ENCODE data around the gene SLC44A2.
"Not testable (repeated sequence)": the region's sequence is repeated elsewhere in the genome, so short reads cannot be mapped to it uniquely, and the experiment has no call there.

Gene SLC44A2

DNA sequence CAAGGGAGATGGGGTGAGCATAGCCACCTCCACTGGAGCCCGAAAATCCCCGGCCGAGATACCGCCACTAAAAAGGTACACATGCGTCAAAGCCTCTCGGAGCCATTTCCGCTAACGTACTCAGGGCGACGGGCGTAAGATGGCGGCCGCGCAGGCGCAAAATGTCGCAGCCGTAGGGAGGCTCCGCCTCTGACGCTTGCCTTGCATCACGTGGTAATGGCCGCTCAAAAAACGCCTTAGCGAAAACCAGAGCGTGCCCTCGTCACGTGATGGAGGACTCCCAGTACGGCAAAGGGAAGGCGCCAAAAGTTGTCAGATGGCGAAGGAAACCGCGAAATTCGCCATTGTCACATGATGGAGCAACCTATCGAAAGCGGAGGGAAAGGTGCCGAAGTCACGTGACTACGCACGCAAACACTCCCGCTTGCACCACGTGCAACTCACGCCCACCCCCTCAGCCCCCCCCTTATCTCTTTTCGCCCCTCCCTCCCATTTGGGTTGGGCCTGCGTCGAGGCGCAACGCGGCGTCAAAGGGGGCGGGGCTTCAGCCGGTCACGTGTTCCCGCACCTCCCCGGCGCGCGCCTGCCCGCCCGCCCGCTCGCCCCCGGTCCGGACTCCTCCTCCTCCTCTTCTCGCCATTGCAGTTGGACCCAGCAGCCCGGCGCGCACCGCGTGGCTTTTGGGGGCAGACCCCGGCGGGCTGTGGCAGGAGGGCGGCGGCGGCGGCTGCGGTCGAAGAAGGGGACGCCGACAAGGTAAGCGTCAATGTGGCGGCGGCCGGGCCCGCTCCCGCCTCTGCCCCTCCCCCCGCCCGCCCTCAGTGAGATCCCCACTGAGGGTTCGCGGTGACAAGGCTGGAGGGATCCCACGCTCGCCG is 28.6 kb downstream of the SLC44A2 start, which contains the start of gene ILF3:
Gene ILF3, plus strand, starts transcription at position 615 of the 878 bp plus-strand sequence. CDS start 16,260 bp downstream, outside the sequence.
- DNase-seq: peak; percentile 99

DNA sequence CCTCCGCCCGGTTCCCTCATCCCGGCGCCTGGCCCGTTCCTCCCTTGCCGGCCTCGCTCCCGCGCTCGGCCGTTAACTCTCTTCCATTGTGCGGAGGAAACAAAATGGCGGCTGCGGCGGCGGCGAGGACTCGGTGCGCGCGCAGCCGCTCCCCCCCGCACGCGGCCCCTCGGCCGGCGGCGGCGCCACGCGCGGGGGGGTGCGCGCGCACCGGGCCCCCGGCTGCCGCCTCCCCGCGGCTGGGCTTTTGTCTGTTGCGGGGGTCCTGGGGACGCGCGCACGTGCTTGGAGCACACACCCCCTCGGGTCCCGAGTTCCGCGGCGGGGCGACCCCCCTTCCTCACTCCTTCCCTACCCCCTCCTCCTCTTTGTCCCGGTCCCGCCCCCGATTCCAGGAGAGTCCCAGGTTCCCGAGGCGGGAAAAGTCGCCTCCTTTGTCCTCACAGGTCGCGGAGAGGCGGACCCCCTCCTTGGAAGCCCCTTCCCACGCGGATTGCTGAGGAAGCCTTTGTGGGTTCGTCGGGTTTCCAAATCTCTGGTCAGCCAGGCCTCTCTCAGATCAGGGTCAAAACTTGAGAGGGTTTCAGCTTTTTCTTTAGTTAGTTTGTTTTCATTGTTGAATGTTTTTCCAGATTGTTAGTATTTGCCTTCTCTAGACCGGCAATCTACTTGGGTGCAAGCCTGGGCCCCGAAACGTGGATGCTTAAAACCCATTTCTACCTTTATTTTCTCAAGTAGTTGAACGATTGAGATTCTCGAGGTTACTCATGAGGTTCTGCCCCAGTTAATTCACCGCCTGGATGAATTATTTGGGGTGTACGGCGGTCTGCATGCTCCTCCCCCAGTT is 29.5 kb downstream of the SLC44A2 start:
- DNase-seq: peak; percentile 72

DNA sequence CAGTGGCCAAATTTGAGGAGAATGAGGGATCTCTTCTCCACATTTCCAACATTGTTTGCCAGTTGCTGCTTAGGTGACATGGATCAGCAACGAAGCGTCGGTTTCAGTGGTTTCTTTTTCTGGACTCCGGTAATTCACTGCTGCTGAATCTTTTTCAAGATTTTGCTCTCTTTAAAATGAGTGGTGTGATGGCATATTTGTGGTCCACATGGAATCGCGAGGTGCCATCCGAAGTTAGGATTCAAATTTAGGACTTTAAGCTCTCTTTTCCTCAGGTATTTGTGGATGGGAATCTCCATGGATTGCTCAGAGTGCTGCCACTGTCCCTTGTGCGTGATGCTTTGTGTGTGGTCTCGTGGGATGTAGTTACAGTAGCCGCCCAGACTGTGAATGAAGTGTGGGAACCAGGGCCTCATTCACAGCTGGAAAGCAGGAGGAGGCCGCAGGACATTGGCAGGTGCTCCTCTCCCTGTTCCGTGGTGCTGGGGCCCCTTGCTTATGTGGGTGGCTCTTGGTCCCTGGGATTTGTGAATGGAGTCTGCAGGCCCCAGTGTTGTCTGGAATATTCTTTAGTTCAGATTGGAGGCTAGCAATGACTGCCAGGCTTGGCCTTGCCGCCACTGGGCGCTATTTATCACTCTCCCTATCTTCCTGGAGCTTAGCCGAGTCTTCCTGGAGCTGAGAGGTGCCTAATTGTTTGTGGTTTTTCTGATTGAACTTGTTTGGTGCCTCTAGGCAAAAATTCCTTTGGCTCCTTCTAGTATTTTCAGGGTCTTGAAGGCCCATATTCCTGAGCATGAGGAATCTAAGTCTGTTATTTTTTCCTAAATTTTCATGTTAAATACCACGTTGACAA is 30.3 kb downstream of the SLC44A2 start:
- DNase-seq: peak; percentile 34

DNA sequence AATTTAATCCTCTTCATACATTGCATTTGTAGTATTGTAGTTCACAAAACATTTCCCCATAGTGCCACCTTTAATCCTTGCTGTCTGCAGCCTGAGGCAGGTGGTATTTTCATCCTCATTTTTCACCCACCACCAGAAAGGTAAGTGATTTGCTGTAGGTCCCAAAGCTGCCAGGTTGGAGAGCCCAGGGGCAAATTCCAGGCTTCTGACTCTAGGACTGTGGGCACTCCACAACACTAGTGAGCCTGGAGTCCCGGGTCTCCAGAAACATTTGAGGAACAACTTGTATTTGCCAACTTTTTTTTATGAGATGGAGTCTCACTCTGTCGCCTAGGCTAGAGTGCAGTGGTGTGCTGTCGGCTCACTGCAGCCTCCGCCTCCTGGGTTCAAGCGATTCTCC is 35.0 kb downstream of the SLC44A2 start:
- DNase-seq: no peak

DNA sequence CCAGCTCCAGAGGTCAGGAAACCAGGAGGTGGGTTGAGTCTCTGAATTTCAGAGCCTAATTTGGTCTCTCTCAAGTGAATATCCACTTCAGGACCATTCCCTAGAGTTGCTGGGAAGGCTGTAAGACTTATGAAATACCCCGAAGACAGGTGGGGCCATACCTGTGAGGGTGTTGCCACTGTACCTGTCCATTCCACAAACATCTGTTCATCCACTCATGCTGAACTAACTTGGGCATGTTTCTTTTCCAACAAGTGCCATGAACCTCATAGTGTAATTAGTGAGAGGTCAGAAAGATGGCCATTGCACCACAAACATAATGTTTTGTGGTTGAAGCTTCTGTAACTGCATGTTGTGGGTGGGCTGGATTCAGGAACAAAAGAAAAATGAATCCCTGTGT is 36.6 kb downstream of the SLC44A2 start:
- no peak for DNase-seq

DNA sequence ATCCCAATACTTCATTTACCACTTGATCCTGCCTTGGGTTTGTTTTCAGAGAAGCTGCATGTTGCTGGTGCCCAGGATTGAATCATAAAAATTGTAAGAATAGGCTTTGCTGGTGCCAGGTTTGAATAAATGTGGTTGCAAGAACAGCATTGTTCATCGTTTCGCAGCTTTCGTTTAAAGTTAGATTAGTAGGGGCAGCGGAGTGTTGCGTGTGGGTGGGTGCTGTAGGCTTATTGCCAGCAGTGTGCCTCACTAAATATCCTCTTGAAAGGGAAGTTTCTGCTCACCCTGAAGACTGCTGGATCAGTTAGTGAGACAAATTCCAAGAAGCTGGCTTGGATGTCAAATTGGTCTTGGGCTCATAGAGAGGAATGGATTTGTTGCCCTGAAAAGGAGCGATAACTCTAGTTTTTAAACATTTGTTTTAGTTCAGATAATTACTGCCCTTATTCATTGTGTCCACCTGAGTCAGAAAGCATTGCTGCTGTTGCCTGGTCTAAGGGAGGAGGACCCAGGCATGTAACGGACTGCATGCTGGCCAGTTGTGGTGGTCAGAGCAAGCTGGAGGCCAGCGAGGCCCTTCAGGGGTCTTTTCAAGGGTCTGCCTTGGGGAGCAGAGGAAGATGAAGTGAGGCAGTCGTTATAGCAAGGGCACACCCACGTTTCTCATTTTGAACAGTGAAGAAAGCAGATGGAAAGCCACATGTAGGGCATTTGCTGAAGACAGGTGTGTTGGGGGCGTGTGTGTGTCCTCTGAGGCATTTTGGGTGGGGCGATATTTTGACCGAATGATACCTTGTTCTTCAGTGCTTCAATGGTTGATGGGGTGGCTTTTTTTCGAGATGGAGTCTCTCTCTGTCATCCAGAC is 37.3 kb downstream of the SLC44A2 start:
- peak; percentile 55 for DNase-seq

DNA sequence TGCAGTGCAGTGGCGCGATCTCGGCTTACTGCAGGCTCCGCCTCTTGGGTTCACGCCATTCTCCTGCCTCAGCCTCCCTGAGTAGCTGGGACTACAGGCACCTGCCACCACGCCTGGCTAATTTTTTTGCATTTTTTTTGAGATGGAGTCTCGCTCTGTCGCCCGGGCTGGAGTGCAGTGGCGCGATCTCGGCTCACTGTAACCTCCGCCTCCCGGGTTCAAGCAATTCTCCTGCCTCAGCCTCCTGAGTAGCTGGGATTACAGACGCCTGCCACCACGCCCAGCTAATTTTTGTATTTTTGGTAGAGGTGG is 37.9 kb downstream of the SLC44A2 start:
- DNase-seq: not testable (repeated sequence)

DNA sequence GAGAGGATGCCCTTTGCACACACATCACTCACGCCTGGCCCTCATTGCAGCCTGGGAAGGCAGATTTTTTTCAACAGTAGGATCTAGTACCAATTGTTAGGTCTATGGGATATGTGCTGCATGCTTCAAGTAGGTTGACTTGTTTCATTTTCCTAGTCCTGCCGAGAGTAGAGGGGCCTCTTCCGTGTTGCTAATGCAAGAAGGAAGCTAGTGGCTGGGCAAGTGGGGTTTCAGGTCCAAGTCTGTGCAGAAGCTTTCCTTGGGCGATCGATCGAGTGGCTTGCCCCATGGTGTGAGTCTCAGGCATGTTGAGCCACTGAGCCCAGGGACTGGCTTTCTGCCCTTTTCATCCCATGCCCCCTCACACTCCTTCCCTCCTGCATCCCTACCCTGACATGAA is 42.5 kb downstream of the SLC44A2 start:
- no peak for DNase-seq

DNA sequence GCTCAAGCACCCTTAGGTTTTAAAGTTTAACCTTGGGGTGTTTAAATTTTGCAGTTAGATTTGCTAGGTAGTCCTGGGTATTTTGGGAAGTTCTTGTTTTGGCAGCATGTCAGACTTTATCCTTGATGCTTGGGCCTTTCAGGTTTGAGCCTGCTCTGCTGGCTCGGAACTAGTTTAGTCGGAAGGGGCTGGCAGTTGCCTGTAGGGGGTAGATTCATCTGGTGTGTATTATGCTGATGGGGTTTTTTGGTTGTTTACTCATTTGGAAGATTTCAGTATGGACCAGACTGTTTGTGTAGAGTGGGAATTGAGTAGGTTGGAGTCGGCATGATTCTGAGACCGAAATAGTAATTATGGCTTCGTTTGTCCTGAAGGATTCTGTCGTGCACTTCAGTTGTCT is 43.9 kb downstream of the SLC44A2 start:
- no peak for DNase-seq

DNA sequence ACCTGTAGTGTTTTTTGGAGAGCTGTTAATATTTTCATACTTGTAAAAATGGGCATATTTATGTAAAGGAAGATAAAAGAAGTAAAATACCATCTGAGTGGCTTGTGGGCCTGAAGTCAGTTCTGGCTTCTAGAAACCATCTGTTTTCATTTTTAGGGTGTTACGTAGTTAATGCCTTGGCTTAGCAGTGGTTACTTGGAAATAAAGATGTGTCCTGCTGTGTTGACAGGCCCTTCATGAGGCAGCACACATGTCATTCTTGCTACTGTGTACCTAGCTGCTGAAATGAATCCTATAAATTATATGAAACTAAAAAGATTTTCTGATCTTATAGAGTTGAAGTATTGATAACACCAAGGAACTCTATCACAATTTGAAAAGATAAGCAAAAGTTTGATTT is 44.8 kb downstream of the SLC44A2 start:
- DNase-seq: no peak

DNA sequence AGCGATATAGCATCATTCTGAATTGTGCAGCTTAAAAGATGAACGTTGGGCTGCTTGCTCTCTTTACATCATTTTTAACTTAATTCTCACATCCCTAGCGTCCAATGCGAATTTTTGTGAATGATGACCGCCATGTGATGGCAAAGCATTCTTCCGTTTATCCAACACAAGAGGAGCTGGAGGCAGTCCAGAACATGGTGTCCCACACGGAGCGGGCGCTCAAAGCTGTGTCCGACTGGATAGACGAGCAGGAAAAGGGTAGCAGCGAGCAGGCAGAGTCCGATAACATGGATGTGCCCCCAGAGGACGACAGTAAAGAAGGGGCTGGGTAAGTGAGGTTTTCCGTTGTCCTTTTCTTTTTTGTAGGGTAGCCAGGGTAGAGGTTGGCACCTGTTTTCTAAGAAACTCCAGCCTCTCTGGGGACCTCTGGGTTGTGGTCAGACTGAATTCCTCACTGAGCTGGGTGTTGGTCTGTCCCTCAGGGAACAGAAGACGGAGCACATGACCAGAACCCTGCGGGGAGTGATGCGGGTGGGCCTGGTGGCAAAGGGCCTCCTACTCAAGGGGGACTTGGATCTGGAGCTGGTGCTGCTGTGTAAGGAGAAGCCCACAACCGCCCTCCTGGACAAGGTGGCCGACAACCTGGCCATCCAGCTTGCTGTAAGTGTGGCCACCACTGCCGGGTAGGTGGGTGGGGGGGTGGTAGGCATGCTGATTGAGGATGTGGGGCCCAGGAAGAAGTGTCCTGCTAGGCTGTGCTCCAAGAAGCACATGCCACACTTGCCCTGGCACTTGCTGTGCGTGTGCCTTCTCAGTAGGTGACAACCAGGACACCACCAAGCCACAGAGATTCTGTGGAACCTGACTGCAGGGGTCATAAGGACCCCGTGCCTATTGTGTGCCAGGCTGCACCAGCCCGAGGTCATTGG is 45.8 kb downstream of the SLC44A2 start:
- DNase-seq: no peak

DNA sequence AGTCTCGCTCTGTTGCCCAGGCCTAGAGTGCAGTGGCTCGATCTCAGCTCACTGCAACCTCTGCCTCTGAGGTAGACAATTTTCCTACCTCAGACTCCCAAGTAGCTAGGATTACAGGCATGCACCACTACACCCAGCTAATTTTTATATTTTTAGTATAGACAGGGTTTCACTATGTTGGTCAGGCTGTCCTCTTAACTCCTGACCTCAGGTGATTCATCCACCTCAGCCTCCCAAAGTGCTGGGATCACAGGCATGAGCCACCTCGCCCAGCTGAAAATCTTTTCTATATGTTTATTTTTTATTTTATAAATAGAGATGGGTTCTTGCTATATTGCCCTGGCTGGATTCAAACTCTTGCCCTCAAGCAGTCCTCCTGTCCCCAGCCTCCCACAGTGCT is 46.6 kb downstream of the SLC44A2 start:
- DNase-seq: not testable (repeated sequence)

DNA sequence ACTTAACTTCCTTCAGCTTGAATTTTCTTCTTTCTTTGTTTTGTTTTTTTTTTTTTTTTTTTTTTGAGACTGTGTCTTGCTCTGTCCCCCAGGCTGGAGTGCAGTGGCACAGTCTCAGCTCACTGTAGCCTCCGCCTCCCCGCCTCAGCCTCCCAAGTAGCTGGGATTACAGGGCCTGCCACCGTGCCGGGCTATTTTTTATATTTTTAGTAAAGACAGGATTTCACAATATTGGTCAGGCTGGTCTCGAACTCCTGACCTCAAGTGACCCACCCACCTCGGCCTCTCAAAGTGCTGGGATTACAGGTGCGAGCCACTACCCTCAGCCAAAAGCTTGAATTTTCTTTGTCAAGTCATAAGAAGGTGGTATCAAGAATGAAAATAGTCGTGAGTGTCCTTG is 49.9 kb downstream of the SLC44A2 start:
- DNase-seq: not testable (repeated sequence)

DNA sequence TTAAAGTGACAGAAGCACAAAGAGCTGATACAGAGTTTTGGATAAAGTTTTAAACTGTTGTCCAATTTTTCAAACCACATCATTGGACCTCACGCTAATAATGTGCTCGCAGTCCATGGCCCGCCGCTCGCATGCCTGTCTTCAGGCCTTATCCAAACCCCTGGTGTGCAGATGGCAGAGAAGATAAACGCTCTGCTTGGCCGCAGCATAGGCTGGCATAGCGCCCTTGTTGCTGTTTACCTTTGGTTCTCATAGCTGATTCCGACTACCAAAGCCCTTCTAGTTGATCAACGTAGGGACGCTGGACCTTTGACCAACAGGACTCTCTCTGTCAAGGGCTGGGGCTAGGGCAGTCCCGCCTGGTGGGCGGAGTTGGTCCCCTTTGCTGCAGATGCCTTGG is 52.4 kb downstream of the SLC44A2 start:
- no peak for DNase-seq

DNA sequence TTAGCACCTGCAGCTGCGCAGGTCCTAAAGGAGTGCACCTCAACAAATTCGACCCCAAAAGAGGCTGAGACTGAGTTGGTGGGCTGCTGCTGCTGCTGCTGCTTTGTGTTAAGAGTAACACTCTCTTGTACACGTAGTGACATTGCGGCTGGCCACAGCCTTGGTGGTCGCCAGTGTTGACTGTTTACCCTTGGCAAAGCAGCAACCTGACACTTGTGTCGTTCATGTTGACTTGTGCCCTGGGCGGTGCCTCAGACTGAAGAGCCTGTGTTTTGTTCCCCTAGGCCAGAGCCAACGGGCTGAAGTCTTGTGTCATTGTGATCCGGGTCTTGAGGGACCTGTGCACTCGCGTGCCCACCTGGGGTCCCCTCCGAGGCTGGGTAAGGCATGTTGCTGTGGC is 53.5 kb downstream of the SLC44A2 start:
- DNase-seq: no peak

DNA sequence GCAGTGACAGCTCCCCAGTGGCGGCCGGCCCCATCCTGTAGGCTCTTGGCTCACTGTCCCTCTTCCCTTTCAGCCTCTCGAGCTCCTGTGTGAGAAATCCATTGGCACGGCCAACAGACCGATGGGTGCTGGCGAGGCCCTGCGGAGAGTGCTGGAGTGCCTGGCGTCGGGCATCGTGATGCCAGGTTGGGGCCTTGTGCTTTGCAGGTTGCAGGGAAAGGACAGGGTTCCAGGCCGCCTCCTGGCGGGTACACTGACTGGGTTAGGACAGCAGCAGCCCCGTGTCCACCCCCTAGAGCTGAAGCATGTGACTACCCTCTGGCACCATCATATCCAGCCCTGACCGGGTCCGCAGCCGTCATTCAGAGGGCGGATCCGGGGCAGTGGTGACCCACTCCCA is 54.4 kb downstream of the SLC44A2 start:
- DNase-seq: no peak

DNA sequence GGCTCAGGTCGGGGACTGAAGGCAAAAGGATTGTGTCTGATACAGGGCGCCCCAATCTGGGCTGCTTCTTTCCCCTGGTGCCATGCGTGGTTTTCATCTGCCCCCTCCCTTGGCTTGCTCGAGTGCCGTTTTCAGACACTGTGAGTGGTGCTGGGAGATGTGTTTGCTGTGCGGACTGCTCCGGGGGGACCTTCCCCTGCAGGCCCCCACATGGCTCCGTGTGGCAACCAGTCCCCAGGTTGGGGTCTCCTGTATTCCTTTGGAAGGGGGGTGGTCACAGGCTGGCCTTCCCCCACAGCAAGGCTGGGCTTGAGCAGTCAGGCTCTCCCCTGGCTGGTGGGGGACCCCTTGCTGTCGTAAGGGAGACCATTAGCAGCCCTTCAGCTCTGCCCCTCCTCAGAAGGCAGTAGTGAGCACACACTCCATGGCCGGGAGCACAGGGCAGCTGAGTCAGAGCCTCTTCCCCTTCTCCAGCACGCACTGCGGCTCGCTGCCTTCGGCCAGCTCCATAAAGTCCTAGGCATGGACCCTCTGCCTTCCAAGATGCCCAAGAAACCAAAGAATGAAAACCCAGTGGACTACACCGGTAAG is 55.3 kb downstream of the SLC44A2 start:
- DNase-seq: no peak

DNA sequence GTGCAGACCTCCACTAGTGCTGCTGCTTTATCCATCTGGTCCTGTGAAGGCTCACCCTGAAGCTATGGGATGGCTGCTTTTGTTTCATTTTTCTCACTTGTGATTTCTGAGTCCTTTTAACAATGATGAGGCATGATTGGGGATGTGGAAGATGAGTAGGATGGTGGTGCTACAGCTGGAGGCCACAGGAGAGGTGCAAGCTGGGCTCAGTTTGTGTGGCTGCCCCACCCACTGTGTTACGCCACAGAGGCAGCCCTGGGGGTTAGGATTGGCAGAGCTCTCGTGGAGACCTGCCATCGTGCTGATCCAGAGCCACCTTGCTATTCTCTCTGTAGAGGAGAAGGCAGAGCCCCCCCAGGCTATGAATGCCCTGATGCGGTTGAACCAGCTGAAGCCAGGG is 56.3 kb downstream of the SLC44A2 start:
- no peak for DNase-seq

DNA sequence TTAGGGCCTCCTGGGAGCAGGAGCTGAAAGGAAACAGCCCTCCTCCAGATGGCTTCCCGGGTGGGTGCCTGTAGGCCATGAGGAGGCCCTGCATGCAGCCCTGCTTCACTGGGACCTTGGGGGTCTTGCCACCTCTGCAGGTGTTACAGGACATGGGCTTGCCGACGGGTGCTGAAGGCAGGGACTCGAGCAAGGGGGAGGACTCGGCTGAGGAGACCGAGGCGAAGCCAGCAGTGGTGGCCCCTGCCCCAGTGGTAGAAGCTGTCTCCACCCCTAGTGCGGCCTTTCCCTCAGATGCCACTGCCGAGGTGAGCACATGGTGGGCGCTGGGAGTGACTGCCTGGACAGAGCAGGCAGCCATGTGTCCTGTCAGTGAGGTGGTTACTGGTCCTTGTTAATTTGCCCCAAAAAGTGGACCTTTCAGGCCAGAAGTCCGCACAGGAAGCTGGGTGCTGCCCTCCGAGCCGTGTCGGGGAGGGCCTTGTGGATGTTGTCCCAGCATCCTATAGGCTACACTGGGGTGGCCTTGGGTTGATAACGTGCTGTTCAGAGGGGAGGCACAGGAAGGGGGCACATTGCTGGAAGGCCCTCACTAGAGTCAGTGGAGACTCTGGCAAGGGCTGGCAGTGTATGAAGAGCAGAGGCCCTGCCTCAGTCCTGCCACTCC is 57.2 kb downstream of the SLC44A2 start:
- DNase-seq: no peak

DNA sequence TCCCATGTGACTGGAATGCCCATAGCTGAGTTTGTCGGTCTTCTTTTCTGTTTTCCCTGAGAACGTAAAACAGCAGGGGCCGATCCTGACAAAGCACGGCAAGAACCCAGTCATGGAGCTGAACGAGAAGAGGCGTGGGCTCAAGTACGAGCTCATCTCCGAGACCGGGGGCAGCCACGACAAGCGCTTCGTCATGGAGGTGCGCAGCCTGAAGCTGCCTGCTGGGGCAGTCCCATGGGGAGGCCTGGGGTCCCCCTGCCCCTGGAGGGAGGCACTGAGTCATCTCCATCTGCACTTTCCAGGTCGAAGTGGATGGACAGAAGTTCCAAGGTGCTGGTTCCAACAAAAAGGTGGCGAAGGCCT is 57.7 kb downstream of the SLC44A2 start:
- no peak for DNase-seq

Data from stimulated activated CD8-positive, alpha-beta memory T cell treated with anti-CD3 and anti-CD28 coated beads, Interleukin-4, amount 100 ng/mL, for 48 hours (primary cell).